Subcutaneous adipose tissue (tissue), 4 donors: ENCODE data around the gene CA5B. TPM values are rescaled to one million over a fixed set of nuclear protein-coding genes. Genes with fewer than 3 reads are reported as not detected.

Experiments
- CTCF ChIP-seq: fragments of 450-650 bp; IDR thresholded peaks from one replicate; pipeline ENCODE4 v1.5.1; 2016; ENCODE audit warnings: low read depth, mild to moderate bottlenecking, control low read depth, antibody characterized with exemption, moderate library complexity
- total RNA-seq, 4 donors: library from RNA; depleted of rRNA; stranded (reverse); fragments of >200 nt; gene quantifications; one replicate each; pipeline ENCODE4 v1.1.0, GENCODE V29; 2016

Gene CA5B
- total RNA-seq, 4 donors from 2014 or later = 12.4 to 29.3 (median 21.0) TPM

GRCh38 chrX:15758140-15758539 is 20.1 kb downstream of the CA5B start:
- TF ChIP-seq CTCF = no peak

- no peak for TF ChIP-seq CTCF
Observed at GRCh38 chrX:15761564-15762191, 23.6 kb downstream of the CA5B start.

GRCh38 chrX:15769300-15769954 is 31.4 kb downstream of the CA5B start:
- no peak for TF ChIP-seq CTCF

GRCh38 chrX:15781961-15782699 is 44.1 kb downstream of the CA5B start:
- TF ChIP-seq CTCF = no peak

- no peak for TF ChIP-seq CTCF
Observed at GRCh38 chrX:15785176-15785750, 47.2 kb downstream of the CA5B start.

- no peak for TF ChIP-seq CTCF
Observed at GRCh38 chrX:15786915-15787314, 48.8 kb downstream of the CA5B start.
